GM23248 (cell line): ENCODE results near the gene MAML3. TPM values are rescaled to one million over a fixed set of nuclear protein-coding genes. Genes with fewer than 3 reads are reported as not detected.

ENCODE experiments used
- DNase-seq: peaks from one replicate; pipeline ENCODE4 v3.0.0-alpha.2; 2015
- H2AFZ ChIP-seq: fragments of 200-600 bp; sonication (generic); 2 replicates; pipeline ENCODE4 v1.6.1; 2016; ENCODE audit warnings: antibody characterized with exemption
- H3F3A ChIP-seq: fragments of 200-600 bp; sonication (generic); 2 replicates; pipeline ENCODE4 v1.6.1; 2016; ENCODE audit warnings: mild to moderate bottlenecking, antibody characterized with exemption, mixed run types; ENCODE audit not compliant: insufficient read depth
- H3K27ac ChIP-seq: fragments of 200-600 bp; sonication (generic); 2 replicates; pipeline ENCODE4 v1.5.1; 2016; ENCODE audit warnings: mild to moderate bottlenecking
- H3K27me3 ChIP-seq: fragments of 200-600 bp; sonication (generic); replicated peaks from 2 replicates; pipeline ENCODE4 v1.6.1; 2016; ENCODE audit warnings: mild to moderate bottlenecking; ENCODE audit not compliant: insufficient read depth
- H3K36me3 ChIP-seq: fragments of 200-600 bp; sonication (generic); 2 replicates; pipeline ENCODE4 v1.6.1; 2016; ENCODE audit warnings: low read depth, mild to moderate bottlenecking
- H3K4me1 ChIP-seq: fragments of 200-600 bp; sonication (generic); 2 replicates; pipeline ENCODE4 v1.6.1; 2016; ENCODE audit warnings: mild to moderate bottlenecking; ENCODE audit not compliant: insufficient read depth
- H3K4me2 ChIP-seq: fragments of 200-600 bp; sonication (generic); one replicate; pipeline ENCODE4 v1.6.1; 2016; ENCODE audit warnings: mild to moderate bottlenecking; ENCODE audit not compliant: unreplicated experiment
- H3K4me3 ChIP-seq: fragments of 200-600 bp; sonication (generic); 2 replicates; pipeline ENCODE4 v1.5.1; 2016; ENCODE audit warnings: mild to moderate bottlenecking
- H3K79me2 ChIP-seq: fragments of 200-600 bp; sonication (generic); 2 replicates; pipeline ENCODE4 v1.6.1; 2016; ENCODE audit warnings: mild to moderate bottlenecking; ENCODE audit not compliant: insufficient read depth
- H3K9ac ChIP-seq: fragments of 200-600 bp; sonication (generic); 2 replicates; pipeline ENCODE4 v1.6.1; 2016; ENCODE audit warnings: mild to moderate bottlenecking
- H3K9me2 ChIP-seq: fragments of 200-600 bp; sonication (generic); 2 replicates; pipeline ENCODE4 v1.6.1; 2016; ENCODE audit warnings: mixed run types, mild to moderate bottlenecking, moderate library complexity; ENCODE audit not compliant: insufficient read depth
- H3K9me3 ChIP-seq: fragments of 200-600 bp; sonication (generic); one replicate; pipeline ENCODE4 v1.6.1; 2017; ENCODE audit warnings: low read depth
- H4K20me1 ChIP-seq: fragments of 200-600 bp; sonication (generic); 2 replicates; pipeline ENCODE4 v1.6.0; 2016; ENCODE audit not compliant: insufficient read depth
- EZH2 ChIP-seq: fragments of 200-600 bp; sonication (generic); IDR thresholded peaks from 2 replicates; pipeline ENCODE4 v1.6.1; 2018; ENCODE audit warnings: antibody characterized with exemption, mild to moderate bottlenecking; ENCODE audit not compliant: insufficient read depth, poor library complexity, severe bottlenecking
- EZH2phosphoT487 ChIP-seq: fragments of 200-600 bp; sonication (generic); IDR thresholded peaks from 2 replicates; pipeline ENCODE4 v1.6.1; 2018; ENCODE audit warnings: antibody characterized with exemption, moderate library complexity, mild to moderate bottlenecking, low read depth; ENCODE audit not compliant: insufficient read depth
- WGBS, 2 experiments: methylation state at CpG; one replicate each; pipeline ENCODE4 v1.1.6; 2015 to 2017; ENCODE audit warnings: low lambda C conversion rate in 2 of 2, low coverage in 1 of 2; ENCODE audit errors: missing lambda C conversion rate in 2 of 2; 5-methylcytosine and 5-hydroxymethylcytosine counted together
- in situ Hi-C: fragments of 300-500 bp; cut with MboI; formaldehyde crosslinking; loops from 2 replicates; pipeline ENCODE4 v1.15.0; 2020
- polyA plus RNA-seq: library from polyadenylated mRNA; unstranded; fragments of >200 nt; fragmentation: Nextera tagmentation; extraction: Ambion mirVana; gene quantifications from 2 replicates; pipeline ENCODE4 v1.2.1, GENCODE V29; 2016
- total RNA-seq: library from RNA; depleted of rRNA; stranded (reverse); fragments of >200 nt; shearing (Covaris generic); gene quantifications from 2 replicates; pipeline ENCODE4 v1.2.3, GENCODE V29; 2014

Gene MAML3
- total and polyA plus RNA-seq, 2 experiments from 2014 or later = 0.96 to 1.5 TPM

DNA sequence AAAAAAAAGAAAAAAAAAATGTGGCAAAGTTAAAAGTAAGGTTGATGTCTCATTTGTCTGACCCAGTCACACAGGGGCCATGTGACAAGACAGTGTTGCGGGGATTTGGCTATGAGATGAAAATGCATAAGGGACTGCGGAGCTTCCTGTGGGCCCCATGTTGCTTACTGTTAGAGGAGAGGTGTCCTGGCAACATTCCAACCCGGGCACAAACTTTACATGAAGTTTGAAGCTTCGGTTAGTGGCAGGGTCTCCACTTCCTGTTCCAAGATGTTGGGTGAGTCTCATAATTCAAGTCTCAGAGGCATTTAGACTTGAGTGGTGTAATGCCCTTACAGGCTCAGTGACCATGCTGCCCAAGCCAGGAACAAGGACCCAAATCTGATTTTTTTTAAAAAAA is 111.3 kb downstream of the MAML3 start:
- H3K27me3 ChIP-seq = no peaks in the 10 kb centered on the region
- H3K4me3 ChIP-seq = no peak overlapping the region
- H3K4me1 ChIP-seq = peaks cover 10% of the 10 kb centered on the region
- no peaks in the 10 kb centered on the region for H3K36me3 ChIP-seq
- in situ Hi-C loops = no loop called here
- no peaks in the 10 kb centered on the region for H3K9me2 ChIP-seq
- no peak for TF ChIP-seq EZH2phosphoT487
- TF ChIP-seq EZH2 = no peak
- H3K79me2 ChIP-seq = no peaks in the 10 kb centered on the region
- 58 to 78% methylated on average over 4 of the region's 4 CpGs for WGBS, 2 experiments
- H3F3A ChIP-seq = peaks cover 10% of the 10 kb centered on the region
- no peak overlapping the region for H2AFZ ChIP-seq
- H4K20me1 ChIP-seq = no peaks in the 10 kb centered on the region
- no peak for DNase-seq
- no peak overlapping the region for H3K4me2 ChIP-seq
- H3K9ac ChIP-seq = no peak overlapping the region
- no peaks in the 10 kb centered on the region for H3K9me3 ChIP-seq
- no peak overlapping the region for H3K27ac ChIP-seq

DNA sequence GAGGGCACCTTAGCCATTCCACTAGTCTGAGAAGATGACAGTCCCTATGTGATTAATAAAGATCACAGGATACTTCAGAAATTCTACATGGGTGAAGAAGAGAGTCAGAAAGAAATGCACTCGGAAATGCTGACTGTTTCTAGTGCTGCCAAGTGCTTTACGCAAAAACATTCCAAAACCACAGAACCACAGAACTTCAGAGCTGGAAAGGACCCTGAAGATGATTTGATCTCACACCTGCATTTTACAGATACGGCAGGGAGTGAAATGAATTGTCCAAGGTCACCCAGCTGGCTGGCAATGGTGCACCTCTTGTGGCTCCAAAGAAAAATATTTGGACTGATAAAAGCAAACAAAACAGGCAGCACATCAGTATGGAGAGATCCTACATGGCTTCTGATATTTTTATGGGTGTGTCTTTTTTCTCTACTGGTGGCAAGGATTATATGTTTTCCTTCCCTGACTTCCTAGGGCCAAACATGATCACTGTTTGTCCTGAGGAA is 115.9 kb downstream of the MAML3 start:
- peak overlapping the region; percentile 70 for H3K4me2 ChIP-seq
- peak overlapping the region; percentile 79 for H3K27ac ChIP-seq
- no peak overlapping the region for H3K4me3 ChIP-seq
- H3K9me2 ChIP-seq = no peaks in the 10 kb centered on the region
- H3K9me3 ChIP-seq = no peaks in the 10 kb centered on the region
- no peaks in the 10 kb centered on the region for H3K36me3 ChIP-seq
- no peak overlapping the region for H2AFZ ChIP-seq
- peaks cover 21% of the 10 kb centered on the region for H3F3A ChIP-seq
- TF ChIP-seq EZH2phosphoT487 (no peak), EZH2 (no peak)
- H3K9ac ChIP-seq = peak overlapping the region; percentile 45
- H3K79me2 ChIP-seq = no peaks in the 10 kb centered on the region
- peaks cover 23% of the 10 kb centered on the region for H3K4me1 ChIP-seq
- no peaks in the 10 kb centered on the region for H4K20me1 ChIP-seq
- DNase-seq = peak; percentile 68
- WGBS, 2 experiments = 27 to 34% methylated on average over 3 of the region's 3 CpGs
- in situ Hi-C loops = no loop called here
- no peaks in the 10 kb centered on the region for H3K27me3 ChIP-seq

DNA sequence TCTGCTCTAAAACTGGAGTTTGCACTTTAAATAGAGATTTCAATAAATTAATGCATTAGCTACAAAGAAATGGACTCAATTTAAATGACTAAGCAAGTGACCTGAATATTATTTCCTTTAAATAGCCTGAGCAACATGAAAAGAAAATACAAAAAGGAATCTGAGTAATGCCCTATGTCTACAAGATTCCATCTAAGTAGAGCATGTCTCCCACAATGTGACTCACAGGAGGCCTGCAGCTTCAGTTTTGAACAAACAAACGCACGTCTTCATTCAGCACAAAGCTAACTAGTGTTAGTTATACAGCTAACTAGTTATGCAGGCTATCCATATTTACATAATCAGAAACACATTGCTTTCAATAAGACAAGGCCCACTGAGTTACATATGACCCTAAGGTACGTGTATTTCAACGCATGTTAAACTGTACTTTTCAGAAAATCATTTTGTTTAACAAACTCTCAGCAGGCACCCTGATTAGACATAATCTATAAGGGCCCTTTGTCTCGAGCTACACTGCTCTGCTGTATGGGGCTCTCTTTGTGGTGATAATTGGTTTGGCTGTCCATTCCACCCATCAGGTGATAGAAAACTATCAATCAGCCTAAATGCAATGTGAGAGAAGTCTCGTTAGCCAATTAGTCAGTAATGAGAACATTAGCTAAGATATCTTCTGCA is 116.5 kb downstream of the MAML3 start:
- in situ Hi-C loops = no loop called here
- H3F3A ChIP-seq = peaks cover 21% of the 10 kb centered on the region
- H3K4me1 ChIP-seq = peaks cover 23% of the 10 kb centered on the region
- 48 to 53% methylated on average over 6 of the region's 6 CpGs for WGBS, 2 experiments
- H3K4me3 ChIP-seq = peak overlapping the region; percentile 13; the same call in 1 of the 2 replicates
- peak; percentile 94 for DNase-seq
- TF ChIP-seq EZH2 (no peak), EZH2phosphoT487 (no peak)
- H3K9me3 ChIP-seq = no peaks in the 10 kb centered on the region
- no peaks in the 10 kb centered on the region for H3K79me2 ChIP-seq
- peak overlapping the region; percentile 79 for H3K27ac ChIP-seq
- 0 out of 2 replicates have a peak overlapping the region, but pooled peaks have one; percentile 13 for H2AFZ ChIP-seq
- H3K9ac ChIP-seq = peak overlapping the region; percentile 45
- H4K20me1 ChIP-seq = no peaks in the 10 kb centered on the region
- peak overlapping the region; percentile 70 for H3K4me2 ChIP-seq
- no peaks in the 10 kb centered on the region for H3K9me2 ChIP-seq
- no peaks in the 10 kb centered on the region for H3K27me3 ChIP-seq
- H3K36me3 ChIP-seq = no peaks in the 10 kb centered on the region

DNA sequence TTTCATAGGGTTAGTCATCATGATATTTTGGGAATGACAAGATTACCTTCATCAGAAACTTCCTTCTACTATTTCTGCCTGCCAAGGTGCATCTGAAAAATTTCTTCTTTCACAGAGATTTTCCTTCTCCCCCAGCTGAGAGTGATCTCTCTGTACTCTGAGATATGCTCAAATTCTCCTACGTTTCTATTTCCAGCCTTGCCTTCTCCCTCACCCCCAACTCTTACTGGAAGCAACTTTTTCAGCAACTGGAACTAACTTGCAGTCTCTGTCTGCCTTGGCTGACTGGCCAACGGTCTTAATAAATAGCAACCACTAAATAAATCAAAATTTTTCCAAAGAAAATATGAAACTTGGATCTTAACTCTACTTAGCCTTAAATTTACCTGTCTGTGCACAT is 122.3 kb downstream of the MAML3 start:
- H3K4me1 ChIP-seq = peaks cover 4% of the 10 kb centered on the region
- TF ChIP-seq EZH2 (no peak), EZH2phosphoT487 (no peak)
- no peaks in the 10 kb centered on the region for H4K20me1 ChIP-seq
- H3K4me2 ChIP-seq = no peak overlapping the region
- no peak overlapping the region for H3K27ac ChIP-seq
- H2AFZ ChIP-seq = no peak overlapping the region
- H3F3A ChIP-seq = peaks cover 4% of the 10 kb centered on the region
- WGBS, 2 experiments = 31 to 48% methylated on average over 2 of the region's 2 CpGs
- in situ Hi-C loops = no loop called here
- H3K9ac ChIP-seq = no peak overlapping the region
- H3K9me3 ChIP-seq = no peaks in the 10 kb centered on the region
- H3K27me3 ChIP-seq = no peaks in the 10 kb centered on the region
- H3K4me3 ChIP-seq = no peak overlapping the region
- no peak for DNase-seq
- no peaks in the 10 kb centered on the region for H3K79me2 ChIP-seq
- H3K9me2 ChIP-seq = no peaks in the 10 kb centered on the region
- H3K36me3 ChIP-seq = no peaks in the 10 kb centered on the region
